Activated CD8-positive, alpha-beta memory T cell treated with anti-CD3 and anti-CD28 coated beads, Interleukin-2, amount 50 U/mL, for 48 hours (primary cell): ENCODE data around the gene PBRM1.
A peak's percentile ranks its signal among the peaks of the same experiment; 100 is the strongest.

ENCODE experiments used
- DNase-seq: peaks from one replicate; pipeline ENCODE4 v3.0.0-alpha.2; 2020

Gene PBRM1

GRCh38 chr3:52574056-52574965 lies 111.4 kb downstream of the PBRM1 start:
- no peak for DNase-seq

- no peak for DNase-seq
Measured at GRCh38 chr3:52572221-52572620, 113.5 kb downstream of the PBRM1 start.

GRCh38 chr3:52570076-52570475 lies 115.6 kb downstream of the PBRM1 start:
- no peak for DNase-seq

GRCh38 chr3:52568069-52568468 lies 117.6 kb downstream of the PBRM1 start:
- DNase-seq, result no peak

GRCh38 chr3:52563984-52564383 lies 121.7 kb downstream of the PBRM1 start:
- no peak for DNase-seq

- no peak for DNase-seq
Measured at GRCh38 chr3:52561028-52561747, 124.5 kb downstream of the PBRM1 start.

- no peak for DNase-seq
Measured at GRCh38 chr3:52558436-52558835, 127.3 kb downstream of the PBRM1 start.

- DNase-seq, result no peak
Measured at GRCh38 chr3:52557011-52557960, 128.4 kb downstream of the PBRM1 start.

- no peak for DNase-seq
Measured at GRCh38 chr3:52555056-52555455, 130.7 kb downstream of the PBRM1 start.

GRCh38 chr3:52554026-52554755 lies 131.5 kb downstream of the PBRM1 start:
- no peak for DNase-seq

- DNase-seq, result no peak
Measured at GRCh38 chr3:52552089-52552488, 133.6 kb downstream of the PBRM1 start.

GRCh38 chr3:52551118-52551517 lies 134.6 kb downstream of the PBRM1 start:
- no peak for DNase-seq

- no peak for DNase-seq
Measured at GRCh38 chr3:52547143-52547542, 138.6 kb downstream of the PBRM1 start.

- DNase-seq, result no peak
Measured at GRCh38 chr3:52546111-52546901, 139.4 kb downstream of the PBRM1 start.

GRCh38 chr3:52544937-52545336 lies 140.8 kb downstream of the PBRM1 start:
- DNase-seq, result no peak

GRCh38 chr3:52541050-52541449 lies 144.7 kb downstream of the PBRM1 start:
- no peak for DNase-seq

- peak; percentile 47 for DNase-seq
Measured at GRCh38 chr3:52539010-52539653, 146.6 kb downstream of the PBRM1 start.

GRCh38 chr3:52537726-52538421 lies 147.8 kb downstream of the PBRM1 start:
- peak; percentile 44 for DNase-seq

- DNase-seq, result no peak
Measured at GRCh38 chr3:52537165-52537620, 148.5 kb downstream of the PBRM1 start.
